ENCODE measurements around the gene MYO5B. TPM values are rescaled to one million over a fixed set of nuclear protein-coding genes. Genes with fewer than 3 reads are reported as not detected.

Gene MYO5B
- total and polyA plus RNA-seq, 2 of the 4 experiments (the other 2 are of a cell fraction) = 0.24 to 0.54 TPM

GRCh38 chr18:50172367-50172766 lies 22.6 kb downstream of the MYO5B start:
- Histone ChIP-seq H2BK20ac (ENCODE audit: low read depth, low read length) (no peak overlapping the region), H2AK5ac (ENCODE audit: low read depth, low read length) (no peak overlapping the region), H3K4ac (ENCODE audit: low read depth, low read length) (no peak overlapping the region), H3K23ac (ENCODE audit: low read depth, low read length) (no peak overlapping the region), H2BK120ac (ENCODE audit: low read depth, low read length) (no peak overlapping the region), H3K36me3 (ENCODE audit: control insufficient read depth, insufficient read depth, low read length) (no peaks in the 10 kb centered on the region), H3K56ac (ENCODE audit: extremely low read depth, insufficient read depth, low read length) (no peak overlapping the region), H2BK5ac (ENCODE audit: low read depth, low read length, poor library complexity, severe bottlenecking) (no peak overlapping the region), H3K9ac (ENCODE audit: low read depth, low read length) (no peak overlapping the region), H3K18ac (ENCODE audit: low read depth, low read length) (no peak overlapping the region), H3K4me3 (ENCODE audit: insufficient read depth, low read depth, low read length) (no peak overlapping the region), H3K4me2 (ENCODE audit: low read depth, low read length) (no peak overlapping the region), H4K5ac (ENCODE audit: low read depth, low read length) (no peak overlapping the region), H3K27me3 (ENCODE audit: control insufficient read depth, insufficient read depth, low read length) (no peaks in the 10 kb centered on the region), H3K4me1 (ENCODE audit: control insufficient read depth, insufficient read depth, low read length) (no peaks in the 10 kb centered on the region), H2AFZ (replicated peaks; ENCODE audit: low read length, poor library complexity) (no peak overlapping the region), H3K79me1 (ENCODE audit: low read depth in 1 of 2, low read length in 2 of 2) (no peaks in the 10 kb centered on the region), H4K91ac (ENCODE audit: insufficient read depth, low read depth, low read length) (no peak overlapping the region), H3K9me3 (ENCODE audit: control insufficient read depth, insufficient read depth, low read length) (no peaks in the 10 kb centered on the region), H2BK15ac (ENCODE audit: low read depth, low read length) (no peak overlapping the region), H3K9me1 (ENCODE audit: insufficient read depth, low read length) (no peaks in the 10 kb centered on the region), H3K27ac (ENCODE audit: insufficient read depth, low read length) (no peak overlapping the region), H3K14ac (replicated peaks; ENCODE audit: low read depth, low read length) (no peak overlapping the region), H4K8ac (ENCODE audit: low read depth in 2 of 2, low read length in 2 of 2) (no peak overlapping the region), H4K20me1 (ENCODE audit: insufficient read depth, low read length) (no peaks in the 10 kb centered on the region), H2AK9ac (replicated peaks; ENCODE audit: low read depth, low read length, poor library complexity) (no peak overlapping the region)
- in situ Hi-C loops (cut with MboI; ENCODE audit: low sequenced_read_pairs) = no loop called here
- DNase-seq (no peak), ATAC-seq (ENCODE audit: low read depth) (no peak)
- intact Hi-C loops (cut with micrococcal nuclease) = no loop called here
- POLR2A ChIA-PET (ENCODE audit: unreplicated experiment) = no interaction called here
- TF ChIP-seq MXI1 (IDR thresholded peaks at IDR 0.05; ENCODE audit: borderline replicate concordance, low read depth, low read length) (no peak), CHD1 (IDR thresholded peaks at IDR 0.05; ENCODE audit: low read depth, low read length) (no peak), SMC3 (IDR thresholded peaks at IDR 0.05; ENCODE audit: low read depth, low read length) (no peak), NFE2L2 (IDR thresholded peaks at IDR 0.05; ENCODE audit: low read depth, low read length) (no peak), FOS (IDR thresholded peaks at IDR 0.05; ENCODE audit: low read depth, low read length) (no peak), RFX5 (IDR thresholded peaks at IDR 0.05; ENCODE audit: low read depth, low read length) (no peak), CEBPB (IDR thresholded peaks at IDR 0.05; ENCODE audit: low read depth, low read length) (no peak), ELK1 (IDR thresholded peaks at IDR 0.05; ENCODE audit: borderline replicate concordance, low read depth, low read length) (no peak), BHLHE40 (IDR thresholded peaks at IDR 0.05; ENCODE audit: low read depth, low read length) (no peak)
- WGBS, 2 experiments (ENCODE audit: extremely low coverage in 2 of 2, insufficient read length in 1 of 2) = 60% methylated on average over 1 of the region's 3 CpGs; no CpG with 5 or more reads in 1 of the 2 experiments
- CTCF ChIA-PET = no interaction called here
- BruUV-seq (replicated peaks) = no TSS peak
- dilution Hi-C loops (cut with HindIII; ENCODE audit: low sequenced_read_pairs, unreplicated experiment) = no loop called here

Data from IMR-90 (cell line).